GM18526 (cell line): ENCODE data around the gene GMIP.

ENCODE experiments used
- POLR2A ChIP-seq: IDR thresholded peaks from 3 replicates; pipeline ENCODE4 v1.6.1; 2011; ENCODE audit not compliant: insufficient read length; ENCODE audit errors: extremely low read depth

The GMIP gene

DNA sequence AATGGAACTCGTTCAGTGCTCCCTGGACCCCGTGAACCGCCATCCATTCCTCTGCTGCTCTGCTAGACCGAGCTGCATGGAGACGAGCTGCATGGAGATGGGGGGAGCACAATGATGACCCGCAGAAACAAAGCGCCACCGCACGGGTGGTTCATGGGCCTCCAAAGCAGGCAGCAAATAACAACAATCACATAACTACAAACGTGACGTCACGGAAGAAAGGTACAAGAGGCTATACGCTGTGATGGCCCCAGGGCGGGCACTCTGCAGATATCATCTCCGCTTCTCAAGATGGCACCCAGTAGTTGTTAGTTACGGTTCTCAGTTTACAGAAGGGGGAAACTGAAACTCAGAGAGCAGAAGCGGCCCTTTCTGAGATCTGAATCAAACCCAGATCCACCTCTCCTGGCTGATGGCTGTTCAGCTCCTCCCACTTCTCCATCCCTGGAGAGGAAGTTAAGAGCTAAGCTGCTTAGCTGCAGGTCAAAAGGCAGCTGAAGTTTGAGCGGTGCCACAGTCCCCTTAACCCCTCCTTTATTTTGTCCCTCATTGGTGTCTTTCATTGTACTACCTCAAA, 18.3 kb upstream of the GMIP start:
- TF ChIP-seq POLR2A = peak; percentile 73

- TF ChIP-seq POLR2A = no peak
These were observed 17.8 kb upstream of the GMIP start for GRCh38 chr19:19661141-19661674.

DNA sequence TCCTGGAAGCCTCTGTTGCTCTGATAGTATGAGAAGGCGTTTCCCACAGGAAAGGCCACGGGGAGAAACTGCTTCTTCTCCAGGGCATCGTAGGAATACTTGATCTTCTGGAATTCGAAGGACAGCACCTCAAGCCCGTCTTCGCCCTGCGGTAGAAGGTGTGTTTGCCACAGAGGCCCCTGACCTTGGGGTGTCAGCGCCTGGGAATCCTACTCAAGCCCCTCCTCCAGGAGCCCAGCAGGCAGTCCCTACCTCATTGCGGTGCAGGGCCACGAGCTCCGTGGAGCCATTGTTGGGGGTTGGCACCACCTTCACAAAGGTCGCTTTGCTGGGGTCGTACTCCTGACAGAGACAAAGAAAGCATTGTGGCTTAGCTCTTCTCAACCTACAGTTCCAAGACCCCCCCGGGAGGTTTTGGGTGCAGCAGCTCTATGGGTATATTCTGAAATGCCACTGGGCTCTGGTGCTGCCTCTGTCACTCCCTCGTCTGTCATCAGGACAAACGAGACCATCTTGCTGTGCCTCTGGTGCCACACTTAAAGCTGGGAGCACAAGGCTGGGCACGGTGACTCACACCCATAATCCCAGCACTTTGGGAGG, 16.3 kb upstream of the GMIP start:
- no peak for TF ChIP-seq POLR2A

- no peak for TF ChIP-seq POLR2A
These were observed 13.9 kb upstream of the GMIP start for GRCh38 chr19:19657397-19657783.

DNA sequence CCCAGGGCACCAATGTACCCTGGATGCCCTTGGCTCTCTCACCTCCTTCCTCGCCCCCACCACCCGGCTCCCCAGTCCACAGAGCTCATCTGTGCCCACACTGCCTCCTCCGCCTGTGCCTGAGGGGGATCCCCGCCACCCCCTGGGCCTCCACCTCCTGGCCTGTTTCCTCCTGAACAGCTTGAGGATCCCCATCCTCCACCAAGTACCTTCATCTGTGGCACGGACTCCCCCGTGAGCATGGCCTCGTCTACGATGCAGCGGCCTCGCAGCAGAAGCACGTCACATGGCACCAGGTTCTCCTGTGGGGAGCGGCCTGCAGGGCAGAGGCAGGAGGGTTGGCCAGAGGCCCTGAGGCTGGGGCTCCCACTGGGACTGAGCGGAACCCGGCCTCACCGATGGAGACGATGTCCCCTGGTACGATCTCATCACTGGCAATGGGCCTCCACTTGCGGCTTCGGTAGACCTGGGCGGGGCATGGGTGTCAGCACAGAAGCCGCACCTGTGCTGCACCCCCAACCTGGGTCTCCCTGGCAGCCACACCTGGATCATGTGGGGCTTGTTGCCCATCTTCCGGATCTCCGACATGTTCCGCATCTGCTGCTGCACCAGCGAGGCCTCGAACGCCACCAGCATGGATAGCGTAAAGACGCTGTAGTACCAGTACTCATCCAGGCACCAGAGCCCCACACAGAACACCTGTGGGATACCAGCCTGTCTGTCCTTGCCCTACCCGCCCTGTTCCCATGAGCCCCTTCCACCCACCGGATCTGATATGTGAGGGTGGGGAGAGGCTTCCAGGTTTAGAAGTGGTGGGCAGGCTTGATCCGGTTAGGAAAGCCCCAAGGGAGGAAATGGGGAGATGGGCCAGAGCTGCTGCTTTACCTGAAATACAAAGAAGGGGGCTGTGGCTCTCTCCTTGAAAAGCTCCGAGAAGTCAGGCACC, 13.3 kb upstream of the GMIP start:
- no peak for TF ChIP-seq POLR2A

DNA sequence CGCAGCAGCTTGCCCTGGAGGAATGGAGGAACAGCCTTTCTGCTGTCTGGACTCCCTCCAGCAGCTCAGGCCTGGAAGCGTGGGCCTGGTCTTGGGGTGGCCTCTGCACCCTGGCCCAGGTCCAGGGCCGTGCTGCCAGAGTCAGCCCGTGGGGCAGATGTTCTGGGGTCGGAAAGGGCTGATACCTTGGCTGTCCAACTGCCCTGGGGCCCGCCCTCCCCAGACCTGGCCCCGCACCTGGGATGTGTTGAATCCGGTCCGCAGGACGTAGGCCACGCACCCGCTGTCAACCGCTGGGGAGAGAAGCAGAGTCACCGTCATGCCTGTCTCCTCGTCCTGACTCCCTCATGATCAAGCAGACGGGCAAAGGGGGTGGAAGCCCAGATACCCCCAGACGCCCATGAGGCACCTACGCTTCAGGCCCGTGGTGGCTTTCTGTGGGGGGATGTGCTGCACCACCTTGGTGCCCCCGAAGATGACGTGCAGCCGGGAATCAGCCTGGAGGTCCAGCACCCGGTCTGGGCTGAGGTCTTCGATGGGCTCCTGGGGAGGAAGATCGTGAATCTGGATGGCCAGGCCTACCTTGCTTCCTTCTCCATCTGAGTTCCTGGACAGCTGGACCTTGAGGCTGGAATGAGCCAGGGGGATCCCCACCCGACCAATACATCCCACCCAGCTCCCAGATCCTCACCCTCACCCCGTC, 12.3 kb upstream of the GMIP start:
- TF ChIP-seq POLR2A = no peak

DNA sequence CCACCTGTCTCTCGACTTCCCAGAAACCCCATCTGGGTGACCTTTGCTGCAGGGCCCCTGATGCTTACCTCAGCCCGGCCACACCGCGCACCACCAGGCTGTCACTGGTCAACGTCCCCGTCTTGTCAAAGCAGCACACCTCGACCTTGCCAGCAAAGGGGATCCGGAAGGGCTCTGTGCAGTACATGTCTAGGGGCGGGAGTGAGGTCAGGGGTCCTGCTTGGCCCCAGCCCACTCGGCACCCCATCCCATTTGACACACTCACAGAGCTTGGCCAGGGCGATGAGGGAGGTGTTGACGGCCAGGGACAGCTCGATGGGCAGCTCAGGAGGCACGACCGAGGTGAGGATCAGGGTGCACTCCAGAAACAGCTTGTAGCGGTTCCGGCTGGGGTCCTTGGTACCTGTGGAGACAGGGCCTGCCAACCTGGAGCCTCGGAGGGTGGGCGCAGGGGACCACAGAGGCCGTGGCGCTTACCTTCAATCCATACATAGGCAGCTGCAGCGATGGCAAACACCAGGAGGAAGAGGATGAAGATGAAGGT, 11.7 kb upstream of the GMIP start:
- no peak for TF ChIP-seq POLR2A

DNA sequence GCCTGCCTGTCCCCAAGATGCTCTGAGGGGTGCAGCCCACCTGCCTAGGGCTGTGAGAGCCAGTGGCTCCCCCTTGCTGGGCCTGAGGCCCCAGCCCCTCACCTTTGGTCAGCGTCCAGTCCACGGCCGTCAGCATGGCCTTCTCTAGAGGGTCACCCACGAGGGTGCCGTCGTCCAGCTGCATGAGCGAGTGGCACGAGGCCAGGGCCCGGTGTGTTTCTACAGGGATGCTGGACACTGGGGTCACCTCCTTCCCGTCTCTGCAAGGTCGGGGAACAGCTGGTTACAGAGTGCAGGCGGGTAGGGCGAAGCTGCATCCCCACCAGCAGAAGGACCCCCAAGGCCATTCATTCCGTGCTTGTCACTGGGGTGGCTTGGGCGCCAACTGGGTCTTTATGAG, 11.0 kb upstream of the GMIP start:
- TF ChIP-seq POLR2A = no peak

GRCh38 chr19:19653597-19654147, 10.2 kb upstream of the GMIP start:
- TF ChIP-seq POLR2A = no peak

GRCh38 chr19:19652482-19653295, 9.2 kb upstream of the GMIP start:
- TF ChIP-seq POLR2A = no peak

DNA sequence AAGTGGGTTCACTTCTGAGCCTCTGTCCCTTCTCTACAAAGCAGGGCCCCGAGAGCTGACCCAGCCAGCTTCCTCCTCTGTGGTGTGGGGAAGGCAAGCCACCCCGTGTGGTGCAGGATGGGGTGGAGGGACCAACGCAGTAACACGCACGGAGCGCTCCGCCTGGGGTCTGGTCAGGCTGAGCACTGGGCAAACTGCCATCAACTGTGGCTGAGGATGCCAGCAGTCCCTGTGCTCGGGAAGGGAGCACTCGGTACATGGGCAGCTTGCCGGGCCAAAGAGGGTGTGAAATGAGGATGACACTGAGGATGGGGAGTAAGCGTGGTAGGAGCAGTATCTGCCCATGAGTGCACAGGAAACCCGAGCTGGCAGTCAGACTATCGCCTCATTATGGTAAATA, 7.6 kb upstream of the GMIP start:
- no peak for TF ChIP-seq POLR2A

DNA sequence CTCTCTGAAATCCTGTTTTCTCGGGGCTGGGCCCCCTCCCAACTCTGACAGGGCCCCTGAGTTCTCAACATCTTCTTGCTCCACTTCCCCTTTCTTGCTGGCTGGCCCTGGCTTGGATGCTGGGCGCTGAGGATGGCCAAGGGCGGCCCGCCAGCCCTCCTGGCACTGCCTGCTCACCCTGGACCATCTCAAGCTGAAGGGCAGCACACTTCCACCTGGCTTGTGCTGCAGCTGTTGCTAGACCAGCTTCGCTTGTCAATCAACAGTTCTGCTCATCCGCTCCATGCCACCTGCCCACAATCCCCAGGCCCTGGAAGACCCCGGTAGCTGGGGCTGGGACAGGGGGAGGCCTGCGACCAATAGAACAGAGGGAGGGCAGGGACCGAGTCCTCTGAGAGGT, 6.9 kb upstream of the GMIP start:
- no peak for TF ChIP-seq POLR2A

DNA sequence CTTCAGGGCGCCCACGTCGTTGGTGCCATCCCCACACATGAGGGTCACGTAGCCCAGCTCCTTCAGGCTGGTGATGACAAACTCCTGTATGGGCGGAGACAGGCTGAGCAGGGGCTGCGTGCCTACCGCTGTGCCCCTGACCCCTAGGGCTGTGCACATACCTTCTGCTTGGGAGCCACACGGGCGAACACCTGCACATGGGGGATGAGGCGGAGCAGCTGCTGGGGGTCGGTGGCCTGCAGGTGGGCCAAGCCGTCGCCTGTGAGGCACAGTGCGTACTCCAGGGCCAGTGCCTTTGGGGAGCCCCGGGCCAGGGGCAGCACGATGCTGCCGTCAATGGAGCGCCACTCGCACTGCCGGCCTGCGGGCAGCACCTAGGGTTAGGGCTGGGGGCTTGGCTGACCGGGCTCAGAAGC, 6.1 kb upstream of the GMIP start:
- TF ChIP-seq POLR2A = no peak

DNA sequence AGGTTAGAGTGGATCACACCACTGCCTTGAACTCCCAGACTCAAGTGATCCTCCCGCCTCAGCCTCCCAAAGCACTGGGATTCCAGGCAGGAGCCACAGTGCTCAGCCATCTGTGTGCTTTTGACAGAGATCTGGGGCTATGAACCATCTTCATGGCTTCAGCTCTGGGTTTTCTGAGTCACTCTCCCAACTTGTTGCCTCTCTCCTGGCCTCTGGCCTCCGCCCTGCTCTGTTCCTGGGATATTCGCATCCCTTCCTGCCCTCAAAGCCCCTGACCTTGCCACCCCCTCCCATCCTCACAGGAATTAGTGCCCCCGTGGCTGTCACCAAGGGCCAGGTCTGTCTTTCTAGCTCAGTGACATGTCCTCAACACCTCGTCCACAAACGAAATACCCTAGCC, 5.7 kb upstream of the GMIP start:
- TF ChIP-seq POLR2A = no peak

- no peak for TF ChIP-seq POLR2A
These were observed 3.8 kb upstream of the GMIP start for GRCh38 chr19:19647037-19647835.
